NCI-H128 (cell line): ENCODE data around the gene SPRY1.

Experiments used
- DNase-seq: peaks from one replicate; lab custom pipeline; 2025; ENCODE audit not compliant: unreplicated experiment; lab: John Stamatoyannopoulos, UW

SPRY1 gene

GRCh38 chr4:123408471-123409084, 12.0 kb downstream of the SPRY1 start:
- no peak for DNase-seq

DNA sequence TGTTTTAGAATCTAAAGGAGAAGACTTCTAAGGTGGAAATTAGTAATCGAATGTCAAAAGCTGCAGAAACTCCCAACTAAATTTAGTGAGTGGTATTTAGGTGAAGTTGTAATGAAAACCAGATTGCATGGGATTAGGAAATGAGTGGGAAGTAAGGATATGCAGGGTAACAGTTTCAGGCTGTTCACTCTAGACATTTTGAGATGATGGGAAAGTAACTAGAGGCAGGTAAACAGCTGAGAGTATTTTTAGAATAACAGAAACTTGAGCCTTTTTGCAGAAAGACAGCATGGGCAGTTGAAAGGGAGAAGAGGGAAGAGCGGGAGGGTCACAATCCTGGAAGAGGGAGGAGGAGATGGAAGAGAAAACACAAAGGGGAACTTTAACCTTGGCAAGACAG, 12.7 kb downstream of the SPRY1 start:
- no peak for DNase-seq

DNA sequence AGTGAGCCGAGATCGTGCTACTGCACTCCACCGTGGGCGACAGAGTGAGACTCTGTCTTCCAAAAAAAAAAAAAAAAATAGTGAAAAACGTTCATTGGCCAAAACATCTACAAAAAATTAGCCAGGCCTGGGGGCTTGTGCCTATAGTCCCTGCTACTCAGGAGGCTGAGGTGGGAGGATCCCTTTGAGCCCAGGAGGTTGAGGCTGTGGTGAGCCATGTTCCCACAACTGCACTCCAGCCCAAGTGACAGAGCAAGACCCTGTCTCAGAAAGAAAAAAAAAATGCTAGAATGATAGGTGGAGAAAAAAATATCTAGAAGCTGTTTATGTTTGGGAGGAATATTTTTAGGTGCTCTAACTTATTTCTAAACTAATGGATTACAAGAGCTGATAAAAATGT, 14.9 kb downstream of the SPRY1 start:
- DNase-seq: no peak

DNA sequence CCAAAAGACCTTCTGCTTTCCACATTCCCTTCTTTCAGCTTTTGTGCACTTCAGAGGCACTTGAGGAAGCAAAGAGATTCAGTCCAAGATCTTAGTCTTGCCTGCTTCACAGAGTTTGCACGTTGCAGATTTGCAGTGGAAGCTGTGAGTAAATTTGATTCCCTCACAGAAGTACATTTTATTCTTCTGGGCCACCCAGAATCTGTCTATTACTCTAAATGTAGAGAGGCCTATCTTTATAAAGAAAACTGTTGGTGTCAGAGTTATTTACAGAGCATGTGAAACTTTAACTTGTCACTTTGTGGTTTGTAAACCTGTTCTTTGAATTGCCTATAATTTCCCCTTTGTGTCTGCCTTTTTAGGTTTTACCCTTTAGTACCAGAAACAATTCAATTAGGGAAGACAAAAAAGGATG, 15.5 kb downstream of the SPRY1 start:
- no peak for DNase-seq

DNA sequence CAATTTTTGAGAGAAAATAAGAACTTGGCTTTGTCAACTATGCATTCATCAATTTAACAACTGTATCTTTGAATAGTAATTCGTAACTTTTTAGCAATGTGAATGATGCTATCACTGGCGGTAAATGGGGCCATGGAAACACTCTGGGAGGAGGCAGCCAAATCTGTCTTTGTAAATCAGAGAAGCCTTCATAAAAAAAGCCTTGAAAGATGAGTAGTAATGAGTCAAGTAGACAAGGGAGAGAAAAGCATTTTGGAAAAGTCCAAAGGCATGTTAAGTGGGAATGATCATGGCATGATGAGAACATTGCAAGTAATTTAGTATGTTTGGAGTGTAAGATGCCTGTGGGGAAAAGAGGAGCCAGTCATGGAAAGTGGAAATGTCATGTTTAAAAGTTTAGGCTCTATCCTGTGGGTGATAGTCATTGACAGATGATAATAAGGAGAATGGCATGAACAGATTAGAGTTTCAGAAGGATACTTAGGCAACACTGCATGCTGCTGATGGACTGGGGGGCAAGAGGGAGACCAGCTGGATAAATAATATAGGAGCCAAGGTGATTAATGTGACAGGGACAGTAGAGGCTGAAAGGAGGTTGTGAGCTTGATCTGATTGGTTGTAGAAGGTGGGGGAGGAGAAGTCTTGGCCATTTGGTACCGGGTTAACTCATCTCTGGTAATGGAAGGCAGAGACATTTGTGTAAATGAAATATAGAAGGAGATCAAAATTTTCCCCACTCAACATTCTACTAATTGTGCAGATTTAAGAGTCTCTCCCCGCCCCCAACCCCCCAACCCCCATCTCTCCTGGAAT, 16.3 kb downstream of the SPRY1 start:
- no peak for DNase-seq

DNA sequence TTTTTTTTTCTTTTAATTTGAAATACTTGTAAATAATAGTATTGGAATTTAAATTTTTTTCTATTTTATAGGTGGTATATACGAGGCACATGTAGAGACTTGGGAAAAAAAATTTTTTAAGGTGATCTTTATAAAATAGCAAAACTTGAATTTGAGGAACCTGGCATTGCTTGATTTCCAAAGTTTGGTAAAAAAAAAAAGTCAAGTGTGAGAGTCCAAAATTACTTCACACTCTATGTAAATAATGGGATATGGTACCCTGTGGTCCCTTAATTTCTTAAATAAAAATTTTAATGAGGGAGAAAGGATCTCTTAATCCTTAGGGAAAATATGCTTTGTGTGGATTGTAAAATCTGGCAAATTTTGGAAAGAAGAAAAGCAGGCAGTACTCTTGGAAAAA, 19.0 kb downstream of the SPRY1 start:
- DNase-seq: no peak

DNA sequence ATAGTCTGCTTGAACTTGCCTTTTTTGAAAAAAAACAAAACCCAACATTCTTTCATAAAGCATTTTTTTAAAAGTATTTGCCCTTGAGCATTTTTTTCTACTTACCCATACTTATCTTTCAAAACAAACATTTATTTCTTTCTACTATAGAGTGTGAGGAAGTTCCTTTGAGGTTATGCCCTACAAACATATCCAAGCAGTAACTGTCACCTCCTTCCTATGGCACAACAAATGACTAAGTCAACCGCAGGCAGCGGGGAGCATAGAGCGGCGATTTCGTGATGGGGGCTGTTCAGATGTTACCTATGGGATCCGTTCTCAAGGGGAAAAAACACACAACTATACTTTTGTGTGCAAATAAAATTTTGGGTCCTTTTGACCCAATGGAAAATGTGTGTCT, 19.4 kb downstream of the SPRY1 start:
- no peak for DNase-seq

DNA sequence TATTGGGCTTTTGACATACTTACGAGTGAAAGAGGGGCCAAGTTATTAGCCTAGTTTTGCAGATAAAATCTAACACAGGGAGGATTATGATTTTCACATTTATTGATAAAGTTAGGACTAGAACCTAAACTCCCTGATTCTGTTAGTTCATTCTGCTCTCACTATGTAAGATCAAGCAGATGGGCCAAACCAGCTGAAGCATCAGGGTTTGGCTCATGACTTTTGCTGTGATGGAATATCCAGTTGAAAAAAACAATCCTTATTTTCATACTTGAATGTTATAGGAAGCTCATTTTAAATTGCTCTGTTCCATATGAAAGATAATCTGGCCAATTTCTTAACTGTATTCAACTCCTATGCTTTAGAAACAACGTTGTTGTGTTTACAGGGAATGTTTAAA, 21.2 kb downstream of the SPRY1 start:
- no peak for DNase-seq

DNA sequence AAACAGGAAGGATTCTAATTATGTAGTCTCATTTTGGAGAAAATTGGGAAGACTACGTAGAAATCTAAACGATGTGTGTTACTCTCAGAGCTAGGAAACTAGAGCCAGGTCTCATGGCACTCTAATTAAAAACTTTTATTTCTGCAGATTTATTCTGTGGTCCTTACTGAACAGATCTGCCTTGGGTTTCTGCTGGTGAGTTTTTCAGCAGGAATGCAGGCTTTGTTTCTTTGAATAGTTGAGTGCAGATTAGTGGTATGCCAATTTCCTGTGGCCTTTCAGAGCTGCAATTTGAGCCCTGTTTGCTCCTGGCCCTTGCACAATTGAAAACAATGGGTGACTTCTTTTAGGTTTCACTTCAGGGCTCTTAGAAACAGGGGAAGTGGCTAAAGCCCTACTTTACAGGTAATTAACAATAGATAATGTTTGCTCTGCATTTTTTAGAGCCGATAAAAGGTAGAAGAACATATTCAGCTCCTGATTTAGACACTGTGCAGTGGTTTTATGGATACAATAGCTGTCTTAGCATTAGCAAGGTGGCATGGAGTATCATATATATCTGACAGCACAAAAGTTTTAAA, 21.8 kb downstream of the SPRY1 start:
- peak; percentile 73 for DNase-seq

- DNase-seq: no peak
These were observed 23.5 kb downstream of the SPRY1 start for GRCh38 chr4:123419885-123420755.

GRCh38 chr4:123421227-123421936, 24.8 kb downstream of the SPRY1 start:
- DNase-seq: no peak

DNA sequence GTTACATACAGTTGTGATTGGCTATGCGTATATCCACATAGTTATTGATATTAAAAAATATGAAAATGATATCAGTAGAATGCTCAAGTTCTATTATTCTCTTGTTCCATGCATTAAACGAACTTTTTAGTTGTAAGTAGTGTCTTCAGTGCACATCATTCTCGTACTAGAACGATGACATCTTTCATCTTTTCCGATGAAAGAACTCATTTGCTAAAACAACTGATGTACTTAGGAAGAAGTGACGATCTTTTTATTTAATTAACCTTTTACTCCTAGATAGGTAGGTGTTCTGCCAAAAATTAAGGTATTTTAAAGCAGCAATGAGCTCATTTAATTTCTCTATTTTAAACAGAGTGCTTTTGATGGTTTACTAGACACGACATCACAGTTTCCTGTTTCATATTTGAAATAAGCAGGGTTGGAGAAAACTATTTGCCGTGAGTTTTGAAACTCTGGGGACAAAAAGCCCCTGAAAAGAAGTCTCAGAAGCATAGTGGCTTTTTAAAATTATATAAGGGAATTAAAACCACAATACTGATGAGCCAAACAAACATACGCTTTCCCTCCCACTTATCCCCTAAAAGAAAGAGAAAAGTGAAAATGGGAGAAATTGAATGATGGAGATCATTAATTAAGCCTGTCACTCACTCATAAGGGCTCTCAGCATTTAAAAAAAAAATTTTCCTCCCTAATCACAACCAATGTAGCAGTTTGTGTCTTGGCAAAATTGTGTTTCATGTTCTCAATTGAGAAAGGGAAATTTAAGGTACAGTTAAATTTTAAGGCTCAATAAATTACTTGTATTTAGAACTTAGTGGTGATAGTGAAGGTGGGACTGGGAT, 25.6 kb downstream of the SPRY1 start:
- DNase-seq: no peak

DNA sequence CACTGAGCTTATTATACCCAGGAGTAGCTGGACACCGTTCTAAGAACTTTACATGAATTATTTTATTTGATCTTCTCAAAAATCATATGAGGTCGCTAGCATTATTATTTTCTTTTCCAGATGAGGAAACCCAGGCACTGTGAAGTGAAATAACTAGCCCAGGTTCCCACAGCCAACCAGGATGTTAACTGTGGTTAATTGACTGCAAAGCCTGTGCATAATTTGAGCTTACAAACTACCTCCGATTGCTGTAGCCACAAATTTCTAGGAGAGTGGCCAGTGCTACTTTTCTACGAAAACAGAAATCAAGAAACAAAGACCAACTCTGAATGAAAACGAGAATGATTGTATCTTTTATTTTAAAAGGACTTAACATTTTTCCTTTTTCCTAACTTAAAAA, 27.2 kb downstream of the SPRY1 start:
- DNase-seq: no peak

DNA sequence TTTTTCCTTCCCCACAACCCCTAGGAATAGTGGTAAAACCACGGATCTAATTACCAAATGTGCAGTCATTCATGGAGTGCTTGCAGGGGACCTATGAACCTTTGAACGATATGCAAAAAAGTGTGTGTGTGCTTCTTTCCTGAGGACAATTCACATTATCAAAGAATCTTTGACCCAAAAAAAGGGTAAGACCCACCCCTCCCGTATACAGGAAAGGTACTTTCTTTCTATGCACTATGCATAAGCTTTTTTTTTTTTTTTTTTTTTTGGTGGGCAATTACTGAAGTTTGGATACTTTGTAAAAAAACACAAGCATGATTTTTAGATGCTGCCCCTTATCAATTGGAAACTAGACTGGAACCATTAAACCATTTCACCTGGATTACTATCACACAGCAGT, 31.4 kb downstream of the SPRY1 start:
- DNase-seq: no peak

DNA sequence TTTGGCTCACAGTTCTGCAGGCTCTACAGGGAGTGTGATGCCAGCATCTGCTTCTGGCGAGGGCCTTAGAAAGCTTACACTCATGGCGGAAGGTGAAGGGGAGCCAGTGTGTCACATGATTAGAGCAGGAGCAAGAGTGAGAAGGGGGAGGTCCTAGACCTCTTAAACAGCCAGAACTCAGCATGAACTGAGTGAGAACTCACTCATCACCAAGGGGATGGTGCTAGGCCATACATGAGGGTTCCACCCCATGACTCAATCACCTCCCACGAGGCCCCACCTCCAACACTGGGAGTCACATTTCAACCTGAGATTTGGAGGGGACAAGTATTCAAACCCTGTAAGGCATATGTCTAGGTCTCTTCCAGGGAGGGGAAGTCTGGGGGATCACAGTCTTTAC, 33.4 kb downstream of the SPRY1 start:
- DNase-seq: no peak

GRCh38 chr4:123430501-123430900, 33.9 kb downstream of the SPRY1 start:
- DNase-seq: no peak

DNA sequence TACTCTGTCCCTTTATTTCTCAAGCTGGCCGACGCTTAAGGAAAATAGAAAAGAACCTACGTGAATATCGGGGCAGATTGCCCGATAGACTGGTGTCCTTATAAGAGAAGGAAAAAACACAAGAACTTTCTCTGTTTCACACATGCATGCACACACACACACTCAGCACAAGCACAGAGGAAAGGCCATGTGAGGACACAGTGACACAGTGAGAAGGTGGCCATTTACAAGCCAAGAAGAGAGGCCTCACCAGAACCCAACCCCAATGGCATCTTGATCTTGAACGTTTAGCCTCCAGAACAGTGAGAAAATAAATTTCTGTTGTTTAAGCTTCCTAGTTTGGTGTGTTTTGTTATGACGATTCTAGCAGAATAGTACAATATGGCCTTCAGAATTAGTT, 37.0 kb downstream of the SPRY1 start:
- no peak for DNase-seq

GRCh38 chr4:123433976-123434375, 37.4 kb downstream of the SPRY1 start:
- no peak for DNase-seq

DNA sequence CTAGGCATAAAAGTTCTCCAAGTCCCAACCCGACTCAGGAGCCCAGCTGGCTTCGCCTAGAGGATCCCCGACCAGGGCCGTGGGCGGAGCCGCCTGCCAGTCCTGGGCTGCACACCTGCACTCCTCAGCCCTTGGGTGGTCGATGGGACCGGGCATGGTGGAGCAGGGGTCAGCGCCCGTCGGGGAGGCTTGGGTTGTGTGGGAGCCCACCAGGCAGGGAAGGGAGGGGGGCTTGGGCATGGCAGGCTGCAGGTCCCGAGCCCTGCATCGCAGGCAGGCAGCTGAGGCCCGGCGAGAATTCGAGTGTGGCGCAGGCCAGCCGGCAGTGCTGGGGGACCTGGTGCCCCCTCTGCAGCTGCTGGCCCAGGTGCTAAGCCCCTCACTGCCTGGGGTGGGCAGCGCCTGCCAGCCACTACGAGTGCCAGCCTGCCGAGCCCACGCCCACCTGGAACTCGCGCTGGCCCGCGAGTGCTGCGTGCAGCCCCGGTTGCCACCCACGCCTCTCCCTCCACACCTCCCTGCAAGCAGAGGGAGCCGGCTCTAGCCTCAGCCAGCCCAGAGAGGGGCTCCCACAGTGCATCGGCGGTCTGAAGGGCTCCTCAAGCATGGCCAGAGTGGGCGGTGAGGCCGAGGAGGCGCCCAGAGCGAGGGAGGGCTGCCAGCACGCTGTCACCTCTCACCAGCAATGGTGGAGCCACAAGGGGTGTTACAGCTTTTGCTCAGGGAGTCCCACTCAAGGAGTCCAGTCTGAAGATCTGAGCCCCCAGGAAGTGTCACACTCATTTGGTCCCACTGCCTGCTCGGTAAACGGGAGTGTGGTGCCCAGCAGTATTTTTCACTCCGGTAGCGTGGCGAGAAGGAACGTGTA, 38.9 kb downstream of the SPRY1 start:
- no peak for DNase-seq
